SHP77 (cell line): ENCODE data around the gene TRPV4.

Experiments
- DNase-seq, 2 experiments: peaks; one replicate each; lab custom pipeline; 2025; lab: John Stamatoyannopoulos, UW

TRPV4 gene

GRCh38 chr12:109760930-109761921 is 72.0 kb downstream of the TRPV4 start:
- DNase-seq, result no peak

- DNase-seq, result peak; percentile 86 to 89
Measured at GRCh38 chr12:109760031-109760929, 72.9 kb downstream of the TRPV4 start.

- DNase-seq, result no peak
Measured at GRCh38 chr12:109759595-109759994, 73.6 kb downstream of the TRPV4 start.

GRCh38 chr12:109758426-109759420 is 74.5 kb downstream of the TRPV4 start:
- DNase-seq, result no peak

- DNase-seq, result no peak
Measured at GRCh38 chr12:109757671-109758265, 75.4 kb downstream of the TRPV4 start.

GRCh38 chr12:109756457-109756856 is 76.7 kb downstream of the TRPV4 start:
- no peak for DNase-seq

GRCh38 chr12:109753959-109754358 is 79.2 kb downstream of the TRPV4 start:
- no peak for DNase-seq

- no peak for DNase-seq
Measured at GRCh38 chr12:109753054-109753401, 80.2 kb downstream of the TRPV4 start.

- DNase-seq, result no peak
Measured at GRCh38 chr12:109752117-109753053, 80.8 kb downstream of the TRPV4 start.

- DNase-seq, result no peak
Measured at GRCh38 chr12:109744986-109745942, 87.9 kb downstream of the TRPV4 start.

- no peak for DNase-seq
Measured at GRCh38 chr12:109744026-109744425, 89.2 kb downstream of the TRPV4 start.

GRCh38 chr12:109743076-109743910 is 89.9 kb downstream of the TRPV4 start:
- no peak for DNase-seq

- DNase-seq, result no peak
Measured at GRCh38 chr12:109741970-109742703, 91.1 kb downstream of the TRPV4 start.

GRCh38 chr12:109741286-109741969 is 91.8 kb downstream of the TRPV4 start:
- no peak for DNase-seq

GRCh38 chr12:109740694-109741245 is 92.4 kb downstream of the TRPV4 start:
- DNase-seq, result no peak
